GM12872 (cell line): ENCODE measurements around the gene SNTA1.

Experiments
- CTCF ChIP-seq: IDR thresholded peaks from 3 replicates; pipeline ENCODE4 v1.5.1; 2011; ENCODE audit warnings: low read depth, mild to moderate bottlenecking, low read length, moderate library complexity; ENCODE audit not compliant: insufficient read depth

SNTA1 gene

GRCh38 chr20:33443512-33444239 lies at the start of gene SNTA1:
Gene SNTA1 (minus strand): TSS chr20:33443763. CDS start chr20:33443620, 143 bp downstream.
- no peak for TF ChIP-seq CTCF

DNA sequence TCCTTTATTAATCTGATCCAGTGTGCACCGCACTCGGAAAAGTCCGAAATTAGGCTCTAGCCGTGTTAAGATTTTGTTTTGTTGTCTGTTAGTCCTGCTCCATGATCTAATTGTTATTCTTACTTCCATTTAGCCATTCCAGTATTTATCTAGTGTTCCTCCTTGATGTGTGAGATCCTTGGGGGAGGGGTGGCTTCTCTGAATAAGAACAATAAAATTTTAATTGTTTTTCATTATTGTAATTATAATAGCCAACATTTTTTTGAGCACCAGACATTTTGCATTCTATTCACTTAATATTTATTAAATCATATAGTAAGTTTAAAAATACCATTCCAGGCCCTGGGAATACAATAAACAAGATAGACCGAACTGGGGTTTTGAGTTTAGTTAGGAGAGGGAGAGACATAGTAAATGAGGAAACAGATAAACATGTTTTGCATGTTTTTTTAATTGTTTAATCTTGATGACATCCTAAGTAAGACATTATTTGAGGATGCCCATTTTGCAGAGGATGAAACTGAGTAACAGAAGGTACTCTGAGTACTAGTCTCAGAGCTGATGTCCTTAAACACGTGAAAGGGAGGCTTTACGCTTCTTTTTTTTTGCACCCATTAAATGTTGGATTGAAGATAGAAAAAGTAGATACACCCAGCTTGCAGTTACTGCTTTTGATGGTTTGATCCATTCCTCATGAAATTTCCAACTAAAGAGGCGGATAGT lies 47.5 kb upstream of the SNTA1 start:
- no peak for TF ChIP-seq CTCF

- TF ChIP-seq CTCF: no peak
Observed at GRCh38 chr20:33490023-33490933, 46.7 kb upstream of the SNTA1 start, which contains the start of gene CBFA2T2. Gene CBFA2T2 (plus strand): TSS chr20:33490096. CDS start chr20:33490268, 172 bp downstream.

DNA sequence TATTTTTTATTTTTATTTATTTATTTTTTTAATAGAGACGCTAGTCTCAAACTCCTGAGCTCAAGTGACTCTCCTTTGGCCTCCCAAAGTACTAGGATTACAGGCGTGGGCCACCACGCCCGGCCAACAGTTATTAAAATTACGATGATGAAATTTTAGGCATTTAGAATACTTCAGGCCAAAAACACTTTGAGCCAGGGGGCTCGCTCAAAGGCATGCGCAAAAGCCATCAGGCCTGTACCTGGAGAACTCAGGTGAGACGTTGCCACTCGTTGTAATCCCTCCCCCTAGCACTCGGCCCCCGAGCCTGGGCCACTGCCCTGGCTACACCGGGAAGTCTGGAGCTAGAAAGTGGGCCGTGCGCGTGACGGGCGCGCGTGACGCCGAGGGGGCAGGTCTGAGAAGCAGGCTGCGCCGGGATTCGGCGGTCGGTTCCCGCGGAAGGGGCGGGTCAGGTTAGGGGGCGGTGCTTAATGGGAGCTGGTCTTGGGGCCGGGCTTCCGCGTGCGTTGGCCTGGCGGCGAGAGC lies 46.0 kb upstream of the SNTA1 start:
- TF ChIP-seq CTCF: no peak

GRCh38 chr20:33488201-33488600 lies 44.6 kb upstream of the SNTA1 start:
- TF ChIP-seq CTCF: no peak

DNA sequence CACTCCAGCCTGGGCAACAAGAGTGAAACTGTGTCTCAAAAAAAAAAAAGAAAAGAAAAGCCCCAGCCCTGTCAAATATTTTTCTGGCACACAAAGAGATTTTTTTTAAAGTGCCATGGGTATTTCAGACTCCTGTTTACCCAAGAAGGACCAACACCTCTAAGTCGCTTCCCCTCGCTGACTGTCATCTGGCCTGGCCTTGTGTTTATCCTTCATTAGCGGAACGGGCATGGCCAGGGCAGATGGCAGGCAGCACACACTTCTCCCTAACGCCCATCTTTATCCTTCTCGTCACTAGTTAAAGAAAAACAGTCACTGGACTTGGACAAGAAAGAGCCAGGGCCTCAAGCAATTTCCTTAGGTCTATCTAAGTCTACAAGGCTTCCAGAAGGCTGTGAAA lies 39.0 kb upstream of the SNTA1 start:
- no peak for TF ChIP-seq CTCF
